Endothelial cell of umbilical vein (primary cell): Measurements from ENCODE around the gene ERO1A. TPM values are rescaled to one million over a fixed set of nuclear protein-coding genes. Genes with fewer than 3 reads are reported as not detected.

Experiments used
- BruUV-seq: library from RNA; stranded (reverse); fragments of 400-500 nt; replicated peaks from 2 replicates; lab custom pipeline; 2021; lab: Mats Ljungman, UMichigan
- CTCF ChIA-PET: fragments of 300-600, 350-600 bp; sonication (Branson Sonifier 250); formaldehyde crosslinking; loops from one replicate; lab custom pipeline; 2021; ENCODE audit warnings: antibody characterized with exemption, inconsistent platforms; lab: Charles Lee
- POLR2A ChIA-PET: fragments of 300-600, 350-600 bp; sonication (Branson Sonifier 250); formaldehyde crosslinking; loops from one replicate; lab custom pipeline; 2021; ENCODE audit warnings: antibody characterized with exemption, inconsistent platforms; lab: Charles Lee
- DNase-seq: peaks from one replicate; pipeline ENCODE4 v3.0.0-alpha.2; 2011; ENCODE audit warnings: low read depth, low spot score
- FAIRE-seq: peaks from 2 replicates; lab custom pipeline; 2011; peaks lifted over from hg19 to GRCh38; lab: Jason Lieb, UNC
- H2AFZ ChIP-seq: 2 replicates; pipeline ENCODE4 v1.6.0; 2012; ENCODE audit warnings: low read depth, low read length, control low read depth, inconsistent platforms
- H3K27ac ChIP-seq: 2 replicates; pipeline ENCODE4 v1.5.1; 2011; ENCODE audit warnings: low read depth, mild to moderate bottlenecking, control low read depth, low read length, moderate library complexity; ENCODE audit not compliant: insufficient read depth
- H3K27me3 ChIP-seq, 2 experiments: 2 replicates each; pipeline versions ENCODE4 v1.6.0 to v1.6.1; 2011; ENCODE audit warnings: low read length in 2 of 2, mixed read lengths in 1 of 2; ENCODE audit not compliant: control insufficient read depth in 2 of 2, insufficient read depth in 2 of 2
- H3K36me3 ChIP-seq, 2 experiments: 2 replicates in 1 of 2; 3 replicates in 1 of 2; pipeline ENCODE4 v1.5.1; 2011; ENCODE audit warnings: low read length in 2 of 2, mild to moderate bottlenecking in 1 of 2, moderate library complexity in 1 of 2; ENCODE audit not compliant: control insufficient read depth in 2 of 2, insufficient read depth in 2 of 2; ENCODE audit errors: extremely low read depth in 1 of 2
- H3K4me1 ChIP-seq: 3 replicates; pipeline ENCODE4 v1.5.1; 2011; ENCODE audit warnings: mild to moderate bottlenecking, low read length; ENCODE audit not compliant: control insufficient read depth, insufficient read depth; ENCODE audit errors: extremely low read depth
- H3K4me2 ChIP-seq: 2 replicates; pipeline ENCODE4 v1.6.1; 2011; ENCODE audit warnings: low read length, control low read depth, mixed read lengths; ENCODE audit not compliant: insufficient read depth
- H3K4me3 ChIP-seq, 3 experiments: fragments of 200-600 bp in 1 of 3; sonication (generic), shearing (Covaris generic) in 1 of 3; replicated peaks in 1 of 3; 2 replicates each; pipeline ENCODE4 v1.5.1; 2011 to 2016; ENCODE audit warnings: control low read depth in 3 of 3, low read length in 3 of 3, mild to moderate bottlenecking in 2 of 3, inconsistent platforms in 1 of 3, low read depth in 1 of 3, moderate library complexity in 1 of 3; ENCODE audit not compliant: insufficient read depth in 1 of 3
- H3K79me2 ChIP-seq: 2 replicates; pipeline ENCODE4 v1.6.0; 2012; ENCODE audit warnings: low read length, inconsistent platforms; ENCODE audit not compliant: control insufficient read depth, insufficient read depth
- H3K9ac ChIP-seq: replicated peaks from 2 replicates; pipeline ENCODE3; 2011; ENCODE audit warnings: low read length, control low read depth; ENCODE audit not compliant: insufficient read depth; ENCODE audit errors: extremely low read depth
- H3K9me1 ChIP-seq: replicated peaks from 3 replicates; pipeline ENCODE4 v1.6.0; 2011; ENCODE audit warnings: mild to moderate bottlenecking, low read length; ENCODE audit not compliant: control insufficient read depth, insufficient read depth; ENCODE audit errors: extremely low read depth
- H3K9me3 ChIP-seq: replicated peaks from 2 replicates; pipeline ENCODE4 v1.5.1; 2012; ENCODE audit warnings: low read length, inconsistent platforms; ENCODE audit not compliant: control insufficient read depth, insufficient read depth
- H4K20me1 ChIP-seq: replicated peaks from 2 replicates; pipeline ENCODE3; 2011; ENCODE audit warnings: mild to moderate bottlenecking, low read length; ENCODE audit not compliant: control insufficient read depth, insufficient read depth; ENCODE audit errors: extremely low read depth
- EZH2 ChIP-seq: IDR thresholded peaks from 2 replicates; pipeline ENCODE4 v1.6.1; 2012; ENCODE audit warnings: borderline replicate concordance, low read depth, mild to moderate bottlenecking, moderate library complexity, low read length, inconsistent platforms; ENCODE audit not compliant: severe bottlenecking
- GATA2 ChIP-seq: IDR thresholded peaks from 2 replicates; pipeline ENCODE4 v1.7.0; 2011; ENCODE audit warnings: low read depth, mild to moderate bottlenecking, moderate library complexity, mixed read lengths, low read length; ENCODE audit not compliant: insufficient read length, insufficient read depth
- MAX ChIP-seq: IDR thresholded peaks from 2 replicates; pipeline ENCODE4 v1.6.1; 2011; ENCODE audit not compliant: insufficient read depth, insufficient read length
- dilution Hi-C: fragments of 300-500 bp; cut with MboI; formaldehyde crosslinking; loops from one replicate; pipeline ENCODE4 v1.15.0; 2019; ENCODE audit warnings: low sequenced_read_pairs; ENCODE audit not compliant: extremely low pct_ligation_motif_present
- intact Hi-C: fragments of 100-400 bp; cut with micrococcal nuclease; formaldehyde crosslinking; loops from one replicate; pipeline ENCODE4 v1.10.0; 2022
- polyA plus RNA-seq, 4 experiments: library from polyadenylated mRNA; depleted of rRNA in 3 of 4; stranded (reverse) in 3 of 4; unstranded in 1 of 4; fragments of >200 nt; gene quantifications; 2 replicates each; pipeline versions ENCODE4 v1.2.1 to v1.2.3, GENCODE V29; 2011 to 2012; ENCODE audit warnings: missing spikeins in 1 of 4
- total RNA-seq: library from RNA; stranded (reverse); gene quantifications from 2 replicates; pipeline ENCODE4 v1.2.3, GENCODE V29; 2021
- TF ChIP-seq, protein P1 (sequence below), 2 donors: IDR thresholded peaks; 1 replicate in 1 of 2; 2 replicates in 1 of 2; pipeline ENCODE4 v1.5.1; 2011; ENCODE audit warnings: low read length in 2 of 2, mild to moderate bottlenecking in 2 of 2, moderate library complexity in 2 of 2, control low read depth in 1 of 2, inconsistent platforms in 1 of 2, low read depth in 1 of 2; ENCODE audit not compliant: insufficient read depth in 1 of 2; ENCODE audit errors: extremely low read depth in 1 of 2

ERO1A gene
- total and polyA plus RNA-seq, 2 donors (not counting 3 experiments of a cell fraction or from before 2014, with no cell fraction given), result 20.7 to 71.4 TPM

- Histone ChIP-seq H4K20me1 (no peaks in the 10 kb centered on the region), H3K9me1 (no peaks in the 10 kb centered on the region), H2AFZ (no peak overlapping the region), H3K4me3 (no peak overlapping the region), H3K79me2 (no peaks in the 10 kb centered on the region), H3K9me3 (no peaks in the 10 kb centered on the region), H3K36me3 (peaks cover 3 to 9% of the 10 kb centered on the region in 2 experiments), H3K4me1 (no peaks in the 10 kb centered on the region), H3K9ac (no peak overlapping the region), H3K27me3 (no peaks in the 10 kb centered on the region), H3K4me2 (no peak overlapping the region), H3K27ac (no peak overlapping the region)
- CTCF ChIA-PET, result interaction anchor here (0.8 to 0.9 kb wide), 2 partner anchors 12 to 31 kb away, joined by 3 to 4 read pairs; no protein-coding TSS in a partner anchor
- intact Hi-C loops, result no loop called here
- POLR2A ChIA-PET, result no interaction called here
- no TSS peak for BruUV-seq
- DNase-seq, result no peak
- FAIRE-seq, result no peak
- dilution Hi-C loops, result no loop called here
- no peak for TF ChIP-seq EZH2
Observed at GRCh38 chr14:52660832-52661231, 34.5 kb downstream of the ERO1A start.

DNA sequence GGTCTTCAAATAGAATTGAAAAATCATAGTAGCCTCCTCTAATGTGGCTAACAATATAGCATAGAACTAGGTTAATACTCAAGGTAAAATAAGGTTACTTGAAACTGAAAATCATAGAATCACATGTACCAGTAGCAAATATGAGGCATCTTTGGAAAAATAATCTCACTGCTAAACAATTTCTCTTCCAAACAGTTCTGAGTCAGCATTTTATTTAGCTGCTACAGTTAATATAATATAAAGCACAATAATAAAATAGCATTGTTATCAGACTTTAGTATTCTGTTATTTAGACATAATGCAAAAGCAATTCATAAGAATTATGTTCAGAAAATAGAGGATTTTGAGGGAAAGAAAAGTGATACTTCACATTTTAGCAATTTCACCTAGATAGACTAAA is 35.0 kb downstream of the ERO1A start:
- H3K27me3 ChIP-seq, result no peaks in the 10 kb centered on the region
- peaks cover 3 to 9% of the 10 kb centered on the region in 2 experiments for H3K36me3 ChIP-seq
- DNase-seq (no peak), FAIRE-seq (no peak)
- no peaks in the 10 kb centered on the region for H3K9me1 ChIP-seq
- H3K4me3 ChIP-seq, result no peak overlapping the region
- ChIA-PET CTCF (interaction anchor here (0.8 to 0.9 kb wide), 2 partner anchors 13 to 32 kb away, joined by 3 to 4 read pairs; no protein-coding TSS in a partner anchor), POLR2A (no interaction called here)
- no peaks in the 10 kb centered on the region for H3K9me3 ChIP-seq
- H3K4me2 ChIP-seq, result no peak overlapping the region
- intact Hi-C loops, result no loop called here
- H3K27ac ChIP-seq, result no peak overlapping the region
- BruUV-seq, result no TSS peak
- no peak overlapping the region for H3K9ac ChIP-seq
- no peaks in the 10 kb centered on the region for H3K4me1 ChIP-seq
- TF ChIP-seq MAX, result no peak
- no peak for TF ChIP-seq GATA2
- TF ChIP-seq, protein P1, sequence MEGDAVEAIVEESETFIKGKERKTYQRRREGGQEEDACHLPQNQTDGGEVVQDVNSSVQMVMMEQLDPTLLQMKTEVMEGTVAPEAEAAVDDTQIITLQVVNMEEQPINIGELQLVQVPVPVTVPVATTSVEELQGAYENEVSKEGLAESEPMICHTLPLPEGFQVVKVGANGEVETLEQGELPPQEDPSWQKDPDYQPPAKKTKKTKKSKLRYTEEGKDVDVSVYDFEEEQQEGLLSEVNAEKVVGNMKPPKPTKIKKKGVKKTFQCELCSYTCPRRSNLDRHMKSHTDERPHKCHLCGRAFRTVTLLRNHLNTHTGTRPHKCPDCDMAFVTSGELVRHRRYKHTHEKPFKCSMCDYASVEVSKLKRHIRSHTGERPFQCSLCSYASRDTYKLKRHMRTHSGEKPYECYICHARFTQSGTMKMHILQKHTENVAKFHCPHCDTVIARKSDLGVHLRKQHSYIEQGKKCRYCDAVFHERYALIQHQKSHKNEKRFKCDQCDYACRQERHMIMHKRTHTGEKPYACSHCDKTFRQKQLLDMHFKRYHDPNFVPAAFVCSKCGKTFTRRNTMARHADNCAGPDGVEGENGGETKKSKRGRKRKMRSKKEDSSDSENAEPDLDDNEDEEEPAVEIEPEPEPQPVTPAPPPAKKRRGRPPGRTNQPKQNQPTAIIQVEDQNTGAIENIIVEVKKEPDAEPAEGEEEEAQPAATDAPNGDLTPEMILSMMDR (IDR thresholded peaks at IDR 0.05; ENCODE audit: extremely low read depth in 1 of 2, insufficient read depth in 1 of 2, low read depth in 1 of 2, low read length in 2 of 2), result no peak
- H3K79me2 ChIP-seq, result no peaks in the 10 kb centered on the region
- H2AFZ ChIP-seq, result no peak overlapping the region
- dilution Hi-C loops, result no loop called here
- no peaks in the 10 kb centered on the region for H4K20me1 ChIP-seq
